SU-DHL-6 (cell line): Measurements from ENCODE around the gene TUBB8B.
"Not testable (repeated sequence)": the region's sequence is repeated elsewhere in the genome, so short reads cannot be mapped to it uniquely, and the experiment has no call there.

ENCODE experiments used
- CTCF ChIP-seq: fragments of 200-600 bp; sonication (generic); IDR thresholded peaks from one replicate; pipeline ENCODE4 v1.5.1; 2017; ENCODE audit warnings: antibody characterized with exemption, mild to moderate bottlenecking, low read length, moderate library complexity; ENCODE audit not compliant: insufficient read depth, poor library complexity, severe bottlenecking
- EZH2phosphoT487 ChIP-seq: fragments of 200-600 bp; sonication (generic), shearing (Covaris generic); conservative IDR thresholded peaks from 2 replicates; pipeline ENCODE4 v1.6.1; 2018; ENCODE audit warnings: mild to moderate bottlenecking, antibody characterized with exemption, low read length, moderate library complexity, mixed read lengths

- not testable (repeated sequence) for TF ChIP-seq CTCF, EZH2phosphoT487
These were observed 23.9 kb upstream of the TUBB8B start for GRCh38 chr18:73181-73777.
